ENCODE measurements around the gene GNB1L. TPM values are rescaled to one million over a fixed set of nuclear protein-coding genes. Genes with fewer than 3 reads are reported as not detected.

The GNB1L gene
- total and polyA plus RNA-seq, 10 of the 15 experiments (the other 5 are each of a cell fraction or from before 2014, with no cell fraction given) = 0.21 to 19.4 (median 6.8) TPM

DNA sequence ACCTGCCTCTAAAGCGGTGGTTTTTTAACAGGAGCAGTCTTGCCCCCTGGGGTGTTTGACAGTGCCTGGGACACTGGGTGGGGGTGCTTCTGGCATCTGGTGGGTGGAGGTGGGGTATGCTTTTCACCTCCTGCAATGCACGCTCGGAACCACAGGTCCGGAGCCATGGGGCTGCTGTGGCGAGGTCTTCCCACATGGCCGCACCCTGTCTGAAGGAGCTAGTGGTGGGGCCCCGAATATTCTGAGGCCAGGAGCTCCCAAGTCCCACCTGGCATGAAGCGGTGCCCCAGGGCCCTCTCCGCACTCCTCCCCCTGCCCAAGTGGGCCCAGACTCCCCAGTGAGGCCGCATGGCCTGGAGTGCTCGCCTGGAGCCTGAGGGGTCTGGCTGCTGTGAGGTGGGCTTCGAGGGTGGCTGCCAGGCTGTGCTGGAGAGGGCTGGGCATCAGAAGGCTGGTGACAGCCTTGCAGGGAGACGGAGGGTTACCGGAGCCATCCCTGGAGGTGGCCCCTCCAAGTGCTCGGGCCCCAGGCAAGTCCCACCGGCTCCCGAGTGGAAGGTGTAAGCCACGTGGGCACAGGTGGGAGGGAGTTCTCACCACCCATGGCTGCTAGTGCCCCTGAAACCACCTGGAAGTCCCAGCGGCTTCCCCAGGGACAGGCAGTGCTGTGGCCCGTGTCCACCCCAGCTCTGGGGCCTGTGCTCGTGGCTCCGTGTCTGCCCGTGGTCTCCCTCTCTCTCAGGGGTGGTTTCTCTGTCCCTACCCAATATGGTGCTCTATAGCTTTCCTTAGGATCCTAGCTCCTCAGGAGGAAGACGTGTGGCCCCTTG is 79.0 kb downstream of the GNB1L start (continued):
- TF ChIP-seq, protein P1, sequence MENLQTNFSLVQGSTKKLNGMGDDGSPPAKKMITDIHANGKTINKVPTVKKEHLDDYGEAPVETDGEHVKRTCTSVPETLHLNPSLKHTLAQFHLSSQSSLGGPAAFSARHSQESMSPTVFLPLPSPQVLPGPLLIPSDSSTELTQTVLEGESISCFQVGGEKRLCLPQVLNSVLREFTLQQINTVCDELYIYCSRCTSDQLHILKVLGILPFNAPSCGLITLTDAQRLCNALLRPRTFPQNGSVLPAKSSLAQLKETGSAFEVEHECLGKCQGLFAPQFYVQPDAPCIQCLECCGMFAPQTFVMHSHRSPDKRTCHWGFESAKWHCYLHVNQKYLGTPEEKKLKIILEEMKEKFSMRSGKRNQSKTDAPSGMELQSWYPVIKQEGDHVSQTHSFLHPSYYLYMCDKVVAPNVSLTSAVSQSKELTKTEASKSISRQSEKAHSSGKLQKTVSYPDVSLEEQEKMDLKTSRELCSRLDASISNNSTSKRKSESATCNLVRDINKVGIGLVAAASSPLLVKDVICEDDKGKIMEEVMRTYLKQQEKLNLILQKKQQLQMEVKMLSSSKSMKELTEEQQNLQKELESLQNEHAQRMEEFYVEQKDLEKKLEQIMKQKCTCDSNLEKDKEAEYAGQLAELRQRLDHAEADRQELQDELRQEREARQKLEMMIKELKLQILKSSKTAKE (IDR thresholded peaks at IDR 0.05; ENCODE audit: low read depth, poor library complexity, severe bottlenecking) = no peak

GRCh38 chr22:19774628-19775027 is 80.0 kb downstream of the GNB1L start:
- Histone ChIP-seq H3K4me3 (no peak overlapping the region), H3K4me2 (ENCODE audit: control insufficient read depth, insufficient read depth) (no peak overlapping the region), H3K9me3 (replicated peaks; ENCODE audit: control insufficient read depth, insufficient read depth, low read length) (no peaks in the 10 kb centered on the region), H4K20me1 (ENCODE audit: control insufficient read depth, insufficient read depth) (no peaks in the 10 kb centered on the region; the same call in 1 of the 2 replicates), H3K27me3 (replicated peaks in 1 of 2; ENCODE audit: control insufficient read depth in 2 of 2, insufficient read depth in 2 of 2, low read length in 1 of 2) (peaks cover 0 to 2% of the 10 kb centered on the region in 2 experiments; a peak in 3 of 4 replicates), H3K36me3 (ENCODE audit: control insufficient read depth in 2 of 2, insufficient read depth in 2 of 2, low read length in 1 of 2) (no peaks in the 10 kb centered on the region), H3K79me2 (ENCODE audit: control insufficient read depth, insufficient read depth, low read length) (no peaks in the 10 kb centered on the region), H2AFZ (ENCODE audit: control insufficient read depth, low read depth, low read length) (no peak overlapping the region), H3K27ac (ENCODE audit: control insufficient read depth, insufficient read depth) (no peak overlapping the region), H3K9ac (ENCODE audit: control insufficient read depth, insufficient read depth, low read length) (no peak overlapping the region), H3K4me1 (ENCODE audit: control insufficient read depth, insufficient read depth, low read length) (peaks cover 9% of the 10 kb centered on the region)
- FAIRE-seq (no peak), ATAC-seq (no peak), DNase-seq (ENCODE audit: low read depth, low spot score) (no peak)
- CTCF ChIA-PET = no interaction called here
- RAD21 ChIA-PET (ENCODE audit: unreplicated experiment) = interaction anchor here (2.6 kb wide), 1 partner anchor 136 kb away, joined by 12 read pairs; no protein-coding TSS in a partner anchor
- SMC1A ChIA-PET (ENCODE audit: uncharacterized antibody, unreplicated experiment) = no interaction called here
- POLR2A ChIA-PET = no interaction called here
- 82% methylated on average over 8 of the region's 8 CpGs for WGBS (ENCODE audit: insufficient coverage, insufficient replicate concordance, low lambda C conversion rate, missing lambda C conversion rate)
- intact Hi-C loops (cut with micrococcal nuclease; ENCODE audit: unreplicated experiment) (no loop called here), in situ Hi-C loops (cut with MboI) (no loop called here)
- BruUV-seq (replicated peaks) = no TSS peak
- TF ChIP-seq SUZ12 (IDR thresholded peaks at IDR 0.05; ENCODE audit: unreplicated experiment) (no peak), BMI1 (IDR thresholded peaks at IDR 0.05; ENCODE audit: borderline replicate concordance) (no peak), SIN3A (IDR thresholded peaks at IDR 0.05; ENCODE audit: low read depth, low read length) (no peak), PAX8 (IDR thresholded peaks at IDR 0.05) (no peak), POLR2AphosphoS2 (IDR thresholded peaks at IDR 0.05; ENCODE audit: low read depth, low read length) (no peak), FOXK2 (IDR thresholded peaks at IDR 0.05) (no peak), MEF2B (IDR thresholded peaks at IDR 0.05; ENCODE audit: partially characterized antibody, poor library complexity, severe bottlenecking) (no peak), PML (IDR thresholded peaks at IDR 0.05; ENCODE audit: low read length) (no peak), EP300 (IDR thresholded peaks at IDR 0.05; ENCODE audit: borderline replicate concordance in 1 of 2, control insufficient read depth in 1 of 2, low read depth in 2 of 2, low read length in 2 of 2) (no peak), GABPA (IDR thresholded peaks at IDR 0.05; ENCODE audit: low read depth) (no peak), FOS (IDR thresholded peaks at IDR 0.05; ENCODE audit: borderline replicate concordance, extremely low read depth, insufficient read length) (no peak), LARP7 (IDR thresholded peaks at IDR 0.05) (no peak), PRDM15 (CRISPR knock-in tag; IDR thresholded peaks at IDR 0.05) (no peak), SPI1 (IDR thresholded peaks at IDR 0.05; ENCODE audit: borderline replicate concordance, insufficient read depth, low read depth, low read length) (no peak), RAD21 (IDR thresholded peaks at IDR 0.05; ENCODE audit: insufficient read depth, low read depth, low read length) (no peak), NR2C2 (IDR thresholded peaks at IDR 0.05; ENCODE audit: borderline replicate concordance, control insufficient read depth, insufficient read length, low read depth) (no peak)

Data from GM12878 (cell line).